Stimulated activated CD8-positive, alpha-beta memory T cell treated with anti-CD3 and anti-CD28 coated beads, Interleukin-7, amount 100 ng/mL, for 4 hours (primary cell): ENCODE results near the gene NOL9.
"Not testable (repeated sequence)": the region's sequence is repeated elsewhere in the genome, so short reads cannot be mapped to it uniquely, and the experiment has no call there.

Source experiments
- DNase-seq, 2 donors: peaks; one replicate each; pipeline ENCODE4 v3.0.0-alpha.2; 2020; ENCODE audit warnings: low read depth in 2 of 2

NOL9 gene

GRCh38 chr1:6572653-6573383, 18.5 kb upstream of the NOL9 start:
- DNase-seq, result no peak

DNA sequence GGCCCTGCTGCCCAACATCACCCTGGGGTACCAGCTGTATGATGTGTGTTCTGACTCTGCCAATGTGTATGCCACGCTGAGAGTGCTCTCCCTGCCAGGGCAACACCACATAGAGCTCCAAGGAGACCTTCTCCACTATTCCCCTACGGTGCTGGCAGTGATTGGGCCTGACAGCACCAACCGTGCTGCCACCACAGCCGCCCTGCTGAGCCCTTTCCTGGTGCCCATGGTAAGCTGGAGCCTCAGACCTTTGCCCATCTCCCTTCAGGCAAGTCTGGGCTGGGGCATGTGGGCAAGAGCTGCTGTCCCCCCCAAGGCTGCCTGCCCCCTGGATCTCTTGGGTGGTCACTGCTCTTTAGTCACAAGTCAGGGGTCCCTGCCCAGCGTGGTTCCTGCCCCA, 16.7 kb upstream of the NOL9 start:
- no peak for DNase-seq

DNA sequence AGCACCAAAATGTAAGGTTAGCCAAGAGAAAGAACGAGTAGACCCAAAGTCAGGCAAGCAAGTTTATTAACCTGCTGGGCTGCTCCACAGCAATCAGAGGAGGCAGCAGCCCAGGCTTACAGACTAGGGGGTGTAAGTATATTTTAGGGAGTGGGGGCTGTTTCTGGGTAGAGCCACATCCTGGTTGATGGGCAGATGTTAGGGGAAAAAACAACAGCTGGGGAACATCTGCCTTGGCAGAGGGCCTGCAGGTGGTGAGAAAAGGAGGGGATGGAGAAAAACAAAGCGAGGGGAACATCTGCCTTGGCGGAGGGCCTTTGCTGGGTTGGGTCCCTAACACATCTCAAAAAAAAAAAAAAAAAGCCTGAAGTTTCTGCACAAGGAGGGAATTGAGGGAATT, 15.8 kb upstream of the NOL9 start:
- no peak for DNase-seq

- no peak for DNase-seq
Measured at GRCh38 chr1:6569033-6569432, 14.7 kb upstream of the NOL9 start.

DNA sequence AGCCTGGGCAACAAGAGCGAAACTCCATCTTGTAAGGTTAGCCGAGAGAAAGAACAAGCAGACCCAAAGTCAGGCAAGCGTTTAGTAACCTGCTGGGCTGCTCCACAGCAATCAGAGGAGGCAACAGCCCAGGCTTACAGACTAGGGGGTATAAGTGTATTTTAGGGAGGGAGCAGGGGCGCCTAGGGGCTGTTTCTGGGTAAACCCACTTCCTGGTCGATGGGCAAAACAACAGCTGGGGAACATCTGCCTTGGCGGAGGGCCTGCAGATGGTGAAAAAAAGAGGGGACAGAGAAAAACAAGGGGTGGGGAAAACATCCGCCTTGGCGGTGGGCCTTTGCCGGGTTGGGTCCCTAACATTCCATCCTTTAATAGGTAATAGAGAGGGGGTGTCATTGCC, 6.0 kb upstream of the NOL9 start:
- no peak for DNase-seq

DNA sequence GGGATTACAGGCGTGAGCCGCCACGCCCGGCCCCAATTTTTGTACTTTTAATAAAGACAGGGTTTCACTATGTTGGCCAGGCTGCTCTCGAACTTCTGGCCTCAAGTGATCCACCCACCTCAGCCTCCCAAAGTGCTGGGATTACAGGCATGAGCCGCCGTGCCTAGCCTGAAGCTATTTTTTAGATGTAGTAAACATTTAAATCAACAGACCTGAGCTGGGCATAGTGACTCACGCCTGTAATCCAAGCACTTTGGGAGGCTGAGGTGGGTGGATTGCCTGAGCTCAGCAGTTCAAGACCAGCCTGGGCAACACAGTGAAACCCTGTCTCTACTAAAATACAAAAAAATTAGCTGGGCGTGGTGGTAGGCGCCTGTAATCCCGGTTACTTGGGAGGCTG, 4.8 kb upstream of the NOL9 start:
- DNase-seq, result not testable (repeated sequence)

DNA sequence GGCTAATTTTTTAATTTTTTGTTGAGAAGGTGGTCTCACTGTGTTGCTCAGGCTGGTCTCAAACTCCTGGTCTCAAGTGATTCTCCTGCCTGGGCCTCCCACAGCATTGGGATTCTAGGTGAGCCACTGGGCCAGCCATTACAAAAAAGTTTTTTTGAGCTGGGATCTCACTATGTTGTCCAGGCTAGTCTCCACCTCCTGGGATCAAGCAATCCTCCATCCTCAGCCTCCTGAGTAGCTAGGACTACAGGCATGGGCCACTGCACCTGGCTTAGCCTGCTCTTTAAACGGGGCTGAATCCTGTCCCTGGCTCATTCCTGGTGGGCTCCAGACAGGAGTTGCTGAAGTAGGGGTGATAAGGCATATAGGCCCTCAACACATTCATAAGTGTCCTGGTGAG, 3.3 kb upstream of the NOL9 start:
- no peak for DNase-seq

DNA sequence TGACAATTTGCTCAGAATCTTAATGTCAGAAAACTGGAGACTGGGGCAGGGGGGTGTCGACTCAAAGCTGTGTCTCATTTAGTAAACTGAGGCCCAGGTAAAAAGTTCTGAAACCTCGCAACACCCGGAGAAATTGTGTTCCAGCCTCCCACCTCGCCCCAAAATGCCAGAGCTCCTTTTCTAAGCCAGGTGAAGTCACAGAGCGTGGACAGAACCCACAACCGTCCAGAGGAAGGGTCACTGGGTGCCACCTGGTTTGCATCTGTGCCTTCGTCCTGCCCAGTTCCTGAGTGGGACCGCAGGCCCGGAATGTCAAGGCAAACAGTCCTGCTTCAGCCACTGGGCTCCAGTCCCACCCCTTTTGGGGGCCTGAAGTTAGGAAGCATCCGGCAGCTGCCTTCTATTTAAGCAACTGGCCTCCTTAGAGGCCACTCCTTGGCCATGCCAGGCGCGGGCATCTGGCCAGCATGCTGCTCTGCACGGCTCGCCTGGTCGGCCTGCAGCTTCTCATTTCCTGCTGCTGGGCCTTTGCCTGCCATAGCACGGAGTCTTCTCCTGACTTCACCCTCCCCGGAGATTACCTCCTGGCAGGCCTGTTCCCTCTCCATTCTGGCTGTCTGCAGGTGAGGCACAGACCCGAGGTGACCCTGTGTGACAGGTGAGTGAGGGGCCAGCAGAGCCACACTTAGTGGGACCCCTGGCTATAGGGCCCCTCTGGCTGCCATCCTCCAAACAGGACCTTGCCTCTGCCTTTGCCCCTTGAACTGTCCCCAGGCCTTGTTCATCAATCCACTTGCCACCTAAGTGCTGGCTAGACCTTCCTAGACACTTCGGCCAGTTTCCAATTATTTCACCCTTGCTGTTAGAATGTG, 830 bp upstream of the NOL9 start, which contains the start of gene TAS1R1:
TAS1R1 (plus strand) TSS at position 401 of the 872 bp plus-strand sequence; CDS start at position 468, 67 bp downstream.
- no peak for DNase-seq

- DNase-seq, result no peak
Measured at GRCh38 chr1:6547301-6547700, 7.0 kb downstream of the NOL9 start.

- no peak for DNase-seq
Measured at GRCh38 chr1:6546326-6546725, 8.0 kb downstream of the NOL9 start.

DNA sequence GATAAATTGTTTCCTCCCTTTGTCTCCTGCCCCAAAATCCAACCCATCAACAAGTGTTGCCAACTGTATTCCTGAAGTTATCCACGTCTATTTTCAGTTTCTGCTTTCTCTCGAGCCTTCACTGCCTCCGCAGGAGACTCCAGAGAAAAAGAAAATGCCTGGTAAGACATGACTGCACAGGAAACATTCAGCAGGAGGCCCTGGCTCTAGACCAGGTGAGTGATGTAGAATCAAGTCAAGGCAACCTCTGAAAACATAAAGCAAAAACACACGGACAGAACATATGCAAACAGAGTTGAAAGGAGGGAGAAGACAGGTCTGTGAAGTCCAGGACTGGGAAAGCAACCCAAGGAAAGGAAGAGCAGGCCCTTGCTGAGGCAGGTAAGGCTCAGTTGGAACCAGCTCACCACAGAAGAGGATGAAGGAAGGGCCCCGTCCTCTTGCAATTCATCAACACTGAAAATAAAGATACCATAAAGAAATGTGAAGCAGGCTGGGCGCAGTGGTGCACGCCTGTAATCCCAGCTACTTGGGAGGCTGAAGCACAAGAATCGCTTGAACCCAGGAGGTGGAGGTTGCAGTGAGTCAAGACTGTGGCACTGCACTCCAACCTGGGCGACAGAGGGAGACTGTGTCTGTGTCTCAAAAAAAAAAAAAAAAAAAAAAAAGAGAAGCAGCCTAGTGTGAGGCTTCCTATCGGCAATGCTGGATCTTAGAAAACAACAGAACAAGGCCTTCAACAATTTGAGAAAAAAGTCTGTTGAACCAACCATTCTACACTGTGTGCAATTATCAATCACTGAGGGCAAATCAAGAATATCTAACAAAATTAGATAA, 8.8 kb downstream of the NOL9 start:
- DNase-seq, result no peak

- DNase-seq, result no peak
Measured at GRCh38 chr1:6544831-6545230, 9.5 kb downstream of the NOL9 start.

DNA sequence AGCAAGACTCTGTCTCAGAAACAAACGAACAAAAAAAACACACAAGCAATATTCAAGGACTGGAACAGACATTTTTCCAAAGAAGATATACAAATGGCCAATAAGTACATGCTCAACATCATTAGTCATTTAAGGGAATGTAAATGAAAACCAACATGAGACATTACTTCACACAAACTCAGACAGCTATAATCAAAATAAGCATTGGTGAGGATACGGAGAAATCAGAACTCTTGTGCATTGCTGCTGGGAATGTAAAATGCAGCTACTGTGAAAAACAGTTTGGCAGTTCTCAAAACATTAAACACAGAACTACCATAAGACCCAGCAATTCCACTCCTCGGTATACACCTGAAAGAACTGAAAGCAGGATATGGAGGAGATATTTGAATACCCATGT, 15.4 kb downstream of the NOL9 start:
- no peak for DNase-seq

DNA sequence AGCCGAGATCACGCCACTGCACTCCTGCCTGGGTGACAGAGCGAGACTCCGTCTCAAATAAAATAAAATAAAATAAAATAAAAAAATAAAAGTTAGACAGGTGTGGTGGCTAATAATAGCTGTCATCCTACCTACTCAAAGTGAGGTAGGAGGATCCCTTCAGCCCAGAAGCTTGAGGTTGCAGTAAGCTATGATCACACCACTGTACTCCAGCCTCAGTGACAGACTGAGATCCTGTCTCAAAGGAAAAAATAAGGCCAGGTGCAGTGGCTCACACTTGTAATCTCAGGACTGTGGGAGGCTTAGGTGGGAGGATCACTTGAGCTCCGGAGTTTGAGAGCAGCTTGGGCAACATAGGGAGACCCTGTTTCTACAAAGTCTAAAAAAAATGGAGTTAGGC, 18.0 kb downstream of the NOL9 start:
- DNase-seq, result no peak

- DNase-seq, result no peak
Measured at GRCh38 chr1:6535214-6535613, 19.1 kb downstream of the NOL9 start.

GRCh38 chr1:6534248-6534822, 20.0 kb downstream of the NOL9 start:
- DNase-seq, result no peak

DNA sequence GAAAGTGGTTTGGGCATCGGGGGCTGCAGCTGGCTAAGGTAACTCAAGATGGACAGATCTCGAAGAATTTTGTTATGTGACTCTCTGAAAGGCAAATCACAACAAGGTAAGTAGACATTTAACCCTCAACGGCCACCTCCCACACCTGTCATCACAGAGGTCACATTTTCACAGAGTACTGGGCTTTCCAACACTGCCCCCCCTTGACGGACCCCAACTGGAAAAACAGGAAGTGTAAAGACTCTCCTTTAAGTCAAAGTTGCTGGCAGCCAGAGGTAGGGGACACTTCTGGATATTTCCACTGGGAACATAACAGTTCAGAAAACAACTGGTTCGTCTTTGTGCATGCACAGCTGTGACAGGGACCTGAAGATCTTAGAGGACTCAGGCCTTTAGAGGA, 22.3 kb downstream of the NOL9 start:
- DNase-seq, result no peak

- DNase-seq, result no peak
Measured at GRCh38 chr1:6530504-6531160, 23.7 kb downstream of the NOL9 start.

DNA sequence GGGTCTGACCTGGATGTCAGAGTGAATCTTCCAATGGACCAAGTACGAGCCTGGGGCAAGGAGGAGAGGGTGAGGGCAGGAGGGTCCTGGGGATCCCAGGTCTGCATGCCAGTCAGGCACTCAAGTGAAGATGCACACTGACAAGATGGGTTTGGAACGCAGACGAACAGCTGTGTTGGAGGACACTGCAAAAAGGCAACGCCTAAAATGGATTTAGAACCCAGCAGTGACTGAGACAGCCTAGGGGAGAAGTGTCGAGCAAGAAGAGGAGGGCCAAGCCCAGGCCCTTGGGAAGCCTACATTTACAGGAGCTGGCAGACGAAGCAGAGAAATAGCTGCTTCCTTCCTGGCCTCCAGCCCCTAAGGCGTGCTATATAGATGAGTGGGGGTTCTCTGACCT, 25.8 kb downstream of the NOL9 start:
- DNase-seq, result no peak

- DNase-seq, result no peak
Measured at GRCh38 chr1:6526316-6526715, 28.0 kb downstream of the NOL9 start.

GRCh38 chr1:6523566-6523965, 30.7 kb downstream of the NOL9 start:
- DNase-seq, result no peak
